Cerebellar cortex (tissue), 1 donor: ENCODE measurements around the gene MT1F.

Experiments
- DNase-seq: peaks from one replicate; pipeline ENCODE4 v3.0.0-alpha.2; 2015; ENCODE audit warnings: low spot score

Gene MT1F

GRCh38 chr16:56700195-56700594 is 42.4 kb downstream of the MT1F start:
- DNase-seq, result no peak

- DNase-seq, result no peak
Measured at GRCh38 chr16:56700631-56701030, 42.9 kb downstream of the MT1F start.

- DNase-seq, result no peak
Measured at GRCh38 chr16:56701534-56701933, 43.8 kb downstream of the MT1F start.

- no peak for DNase-seq
Measured at GRCh38 chr16:56702836-56703235, 45.1 kb downstream of the MT1F start.
